ENCODE data around the gene ABHD13. TPM values are rescaled to one million over a fixed set of nuclear protein-coding genes. Genes with fewer than 3 reads are reported as not detected.

The ABHD13 gene
- total RNA-seq, 2 donors from 2014 or later: 5.9 TPM

GRCh38 chr13:108225440-108225839 is 7.2 kb downstream of the ABHD13 start:
- Histone ChIP-seq H3K36me3 (no peaks in the 10 kb centered on the region), H3K9me3 (no peaks in the 10 kb centered on the region), H3K4me3 (no peak overlapping the region), H3K27ac (no peak overlapping the region), H3K27me3 (no peaks in the 10 kb centered on the region), H3K4me1 (peaks cover 0 to 33% of the 10 kb centered on the region in 2 donors)
- DNase-seq (ENCODE audit: low spot score): no peak
- no peak for TF ChIP-seq CTCF (IDR thresholded peaks at IDR 0.05)

GRCh38 chr13:108226184-108226583 is 8.0 kb downstream of the ABHD13 start:
- H3K36me3 ChIP-seq: no peaks in the 10 kb centered on the region
- no peak for TF ChIP-seq CTCF (IDR thresholded peaks at IDR 0.05)
- H3K4me3 ChIP-seq: no peak overlapping the region
- H3K4me1 ChIP-seq: peaks cover 0 to 26% of the 10 kb centered on the region in 2 donors
- no peaks in the 10 kb centered on the region for H3K9me3 ChIP-seq
- no peak overlapping the region for H3K27ac ChIP-seq
- DNase-seq (ENCODE audit: low spot score): no peak
- H3K27me3 ChIP-seq: no peaks in the 10 kb centered on the region

- peak; percentile 60 to 80 for TF ChIP-seq CTCF (IDR thresholded peaks at IDR 0.05)
- no peak for DNase-seq (ENCODE audit: low spot score)
- peaks cover 0 to 21% of the 10 kb centered on the region in 2 donors for H3K4me1 ChIP-seq
- H3K27me3 ChIP-seq: no peaks in the 10 kb centered on the region
- no peaks in the 10 kb centered on the region for H3K9me3 ChIP-seq
- no peak overlapping the region for H3K4me3 ChIP-seq
- no peak overlapping the region for H3K27ac ChIP-seq
- H3K36me3 ChIP-seq: no peaks in the 10 kb centered on the region
Observed at GRCh38 chr13:108227651-108228272, 9.6 kb downstream of the ABHD13 start.

GRCh38 chr13:108230377-108230776 is 12.2 kb downstream of the ABHD13 start:
- Histone ChIP-seq H3K4me3 (no peak overlapping the region), H3K36me3 (no peaks in the 10 kb centered on the region), H3K27ac (no peak overlapping the region), H3K9me3 (no peaks in the 10 kb centered on the region), H3K27me3 (no peaks in the 10 kb centered on the region), H3K4me1 (peaks cover 0 to 9% of the 10 kb centered on the region in 2 donors)
- DNase-seq (ENCODE audit: low spot score): no peak
- TF ChIP-seq CTCF (IDR thresholded peaks at IDR 0.05): no peak

GRCh38 chr13:108249150-108249549 is 31.0 kb downstream of the ABHD13 start:
- TF ChIP-seq CTCF (IDR thresholded peaks at IDR 0.05): no peak
- Histone ChIP-seq H3K36me3 (no peaks in the 10 kb centered on the region), H3K27ac (no peak overlapping the region)

GRCh38 chr13:108257248-108257647 is 39.1 kb downstream of the ABHD13 start:
- Histone ChIP-seq H3K9me3 (no peaks in the 10 kb centered on the region), H3K36me3 (no peaks in the 10 kb centered on the region), H3K4me3 (no peak overlapping the region), H3K27me3 (no peaks in the 10 kb centered on the region), H3K4me1 (no peaks in the 10 kb centered on the region), H3K27ac (no peak overlapping the region)
- TF ChIP-seq CTCF (IDR thresholded peaks at IDR 0.05): no peak
- DNase-seq (ENCODE audit: low spot score): no peak

More at GRCh38 chr13:108249150-108249549, 31.0 kb downstream of the ABHD13 start:
- Histone ChIP-seq H3K27me3 (no peaks in the 10 kb centered on the region), H3K9me3 (peaks cover 0 to 10% of the 10 kb centered on the region in 2 donors), H3K4me1 (no peaks in the 10 kb centered on the region), H3K4me3 (no peak overlapping the region)
- DNase-seq (ENCODE audit: low spot score): no peak

Data from right atrium auricular region (tissue), 2 donors.